MM.1S (cell line): ENCODE data around the gene TMED3.

Source experiments
- DNase-seq: peaks from one replicate; pipeline ENCODE4 v3.0.0-alpha.2; 2015
- H2AFZ ChIP-seq: fragments of 300-600 bp; sonication (generic); 2 replicates; pipeline ENCODE4 v1.6.0; 2016; ENCODE audit warnings: antibody characterized with exemption, low read length
- H3F3A ChIP-seq: fragments of 300-600 bp; sonication (generic); 2 replicates; pipeline ENCODE4 v1.6.1; 2016; ENCODE audit warnings: mild to moderate bottlenecking, antibody characterized with exemption, low read length, moderate library complexity, mixed read lengths; ENCODE audit not compliant: insufficient read depth
- H3K27ac ChIP-seq: fragments of 300-600 bp; sonication (generic); 2 replicates; pipeline ENCODE4 v1.5.1; 2016; ENCODE audit warnings: mild to moderate bottlenecking, low read length
- H3K27me3 ChIP-seq: fragments of 300-600 bp; sonication (generic); replicated peaks from 2 replicates; pipeline ENCODE4 v1.6.0; 2016; ENCODE audit warnings: low read length; ENCODE audit not compliant: insufficient read depth
- H3K36me3 ChIP-seq: fragments of 300-600 bp; sonication (generic); replicated peaks from 2 replicates; pipeline ENCODE4 v1.6.1; 2016; ENCODE audit warnings: mild to moderate bottlenecking, low read length, mixed read lengths; ENCODE audit not compliant: insufficient read depth
- H3K4me1 ChIP-seq: fragments of 300-600 bp; sonication (generic); 2 replicates; pipeline ENCODE4 v1.6.1; 2016; ENCODE audit warnings: low read length, mixed read lengths
- H3K4me2 ChIP-seq: fragments of 300-600 bp; sonication (generic); 2 replicates; pipeline ENCODE4 v1.6.0; 2016; ENCODE audit warnings: low read depth, low read length
- H3K4me3 ChIP-seq: fragments of 300-600 bp; sonication (generic); 2 replicates; pipeline ENCODE4 v1.5.1; 2016; ENCODE audit warnings: low read length, mixed read lengths
- H3K79me2 ChIP-seq: fragments of 300-600 bp; sonication (generic); 2 replicates; pipeline ENCODE4 v1.6.1; 2016; ENCODE audit warnings: mixed run types, low read length, mixed read lengths
- H3K9ac ChIP-seq: fragments of 300-600 bp; sonication (generic); 2 replicates; pipeline ENCODE4 v1.6.1; 2016; ENCODE audit warnings: low read length, mixed read lengths
- H3K9me2 ChIP-seq: fragments of 300-600 bp; sonication (generic); replicated peaks from 2 replicates; pipeline ENCODE4 v1.6.1; 2016; ENCODE audit warnings: mild to moderate bottlenecking, low read length, mixed read lengths; ENCODE audit not compliant: insufficient read depth
- H3K9me3 ChIP-seq: fragments of 300-600 bp; sonication (generic); replicated peaks from 2 replicates; pipeline ENCODE4 v1.6.1; 2016; ENCODE audit warnings: mild to moderate bottlenecking, low read length, mixed read lengths; ENCODE audit not compliant: insufficient read depth
- H4K20me1 ChIP-seq: fragments of 300-600 bp; sonication (generic); 2 replicates; pipeline ENCODE4 v1.6.1; 2016; ENCODE audit warnings: mild to moderate bottlenecking, low read length, moderate library complexity, mixed read lengths; ENCODE audit not compliant: insufficient read depth
- CTCF ChIP-seq: fragments of 300-600 bp; sonication (generic); IDR thresholded peaks from 2 replicates; pipeline ENCODE4 v1.5.1; 2016; ENCODE audit warnings: antibody characterized with exemption, low read length, mixed read lengths
- EZH2 ChIP-seq: fragments of 300-600 bp; sonication (generic); optimal IDR thresholded peaks from 2 replicates; pipeline ENCODE3; 2017; ENCODE audit warnings: low read depth, mild to moderate bottlenecking, antibody characterized with exemption, low read length, mixed read lengths
- EZH2phosphoT487 ChIP-seq: fragments of 300-600 bp; sonication (generic); IDR thresholded peaks from 2 replicates; pipeline ENCODE4 v1.6.1; 2018; ENCODE audit warnings: antibody characterized with exemption, low read length

Gene TMED3

GRCh38 chr15:79310612-79310984, 314 bp upstream of the TMED3 start:
- no peak overlapping the region for H3K9ac ChIP-seq
- TF ChIP-seq CTCF = no peak
- no peak for TF ChIP-seq EZH2phosphoT487
- TF ChIP-seq EZH2 = no peak

DNA sequence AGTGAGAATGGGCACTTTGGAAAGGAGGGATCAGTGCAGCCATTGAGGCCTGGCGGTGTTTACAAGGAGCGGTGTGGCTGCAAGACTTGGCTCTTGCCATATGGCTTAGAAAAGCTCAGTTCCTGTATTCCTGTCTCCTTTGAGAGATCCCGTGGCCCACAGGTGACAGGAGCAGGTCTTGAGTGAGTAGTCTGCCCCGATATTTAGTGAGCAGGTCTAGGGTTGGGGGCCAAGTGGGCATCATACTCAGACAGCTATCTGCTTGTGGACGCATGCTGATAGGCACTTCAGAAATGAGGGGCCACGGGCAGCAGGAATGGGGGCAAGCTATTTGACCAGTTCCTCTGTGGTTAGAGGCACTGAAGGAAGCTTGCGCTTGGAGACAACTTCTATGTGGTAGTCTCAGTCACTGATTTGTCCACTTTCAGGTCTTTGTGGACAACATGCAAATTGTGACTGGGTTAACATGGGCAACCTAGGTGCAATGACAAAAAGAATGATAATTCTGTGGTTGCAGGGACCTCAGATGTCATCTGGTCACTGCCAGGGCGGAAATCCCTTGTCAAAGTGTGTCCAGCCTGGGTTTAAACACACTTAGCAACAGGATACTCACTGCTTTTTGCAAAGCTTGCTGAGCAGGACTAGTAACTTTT, 1.1 kb downstream of the TMED3 start:
- Histone ChIP-seq H3F3A (no peaks in the 10 kb centered on the region), H3K27ac (no peak overlapping the region), H4K20me1 (no peaks in the 10 kb centered on the region), H3K9ac (peak overlapping the region; percentile 78), H3K4me2 (peak overlapping the region; percentile 86), H3K27me3 (no peaks in the 10 kb centered on the region), H3K79me2 (peaks cover 37% of the 10 kb centered on the region), H3K4me1 (peaks cover 4% of the 10 kb centered on the region; the same call in 1 of the 2 replicates), H3K36me3 (peaks cover 3% of the 10 kb centered on the region), H2AFZ (peak overlapping the region; percentile 73), H3K9me3 (no peaks in the 10 kb centered on the region), H3K9me2 (no peaks in the 10 kb centered on the region), H3K4me3 (peak overlapping the region; percentile 93)
- TF ChIP-seq EZH2phosphoT487 (no peak), EZH2 (no peak), CTCF (no peak)
- no peak for DNase-seq

More at GRCh38 chr15:79310612-79310984, 314 bp upstream of the TMED3 start:
- no peaks in the 10 kb centered on the region for H3K9me2 ChIP-seq
- no peaks in the 10 kb centered on the region for H3K9me3 ChIP-seq
- peak overlapping the region; percentile 97 for H2AFZ ChIP-seq
- H4K20me1 ChIP-seq = no peaks in the 10 kb centered on the region
- H3K27me3 ChIP-seq = no peaks in the 10 kb centered on the region
- H3K79me2 ChIP-seq = peaks cover 32% of the 10 kb centered on the region
- peak overlapping the region; percentile 70 for H3K4me2 ChIP-seq
- no peak for DNase-seq
- peaks cover 4% of the 10 kb centered on the region; the same call in 1 of the 2 replicates for H3K4me1 ChIP-seq
- H3K27ac ChIP-seq = no peak overlapping the region
- H3K4me3 ChIP-seq = peak overlapping the region; percentile 93
- H3F3A ChIP-seq = no peaks in the 10 kb centered on the region
- H3K36me3 ChIP-seq = peaks cover 1% of the 10 kb centered on the region

GRCh38 chr15:79314186-79314585, 3.3 kb downstream of the TMED3 start:
- Histone ChIP-seq H3K4me2 (no peak overlapping the region), H3K27ac (no peak overlapping the region), H2AFZ (no peak overlapping the region), H3K9ac (no peak overlapping the region), H3K9me3 (no peaks in the 10 kb centered on the region), H3K9me2 (no peaks in the 10 kb centered on the region), H3K4me3 (no peak overlapping the region), H3K79me2 (peaks cover 40% of the 10 kb centered on the region), H4K20me1 (no peaks in the 10 kb centered on the region), H3F3A (no peaks in the 10 kb centered on the region), H3K4me1 (peaks cover 4% of the 10 kb centered on the region; the same call in 1 of the 2 replicates), H3K27me3 (no peaks in the 10 kb centered on the region), H3K36me3 (peaks cover 3% of the 10 kb centered on the region)
- no peak for DNase-seq
- TF ChIP-seq EZH2phosphoT487 = no peak
- TF ChIP-seq EZH2 = no peak
- TF ChIP-seq CTCF = no peak
